ENCODE measurements around the gene NACC1. TPM values are rescaled to one million over a fixed set of nuclear protein-coding genes. Genes with fewer than 3 reads are reported as not detected.

Gene NACC1
- total and polyA plus RNA-seq, 2 of the 13 experiments (the other 11 are each of a cell fraction or from before 2014, with no cell fraction given): 31.8 to 42.3 TPM

DNA sequence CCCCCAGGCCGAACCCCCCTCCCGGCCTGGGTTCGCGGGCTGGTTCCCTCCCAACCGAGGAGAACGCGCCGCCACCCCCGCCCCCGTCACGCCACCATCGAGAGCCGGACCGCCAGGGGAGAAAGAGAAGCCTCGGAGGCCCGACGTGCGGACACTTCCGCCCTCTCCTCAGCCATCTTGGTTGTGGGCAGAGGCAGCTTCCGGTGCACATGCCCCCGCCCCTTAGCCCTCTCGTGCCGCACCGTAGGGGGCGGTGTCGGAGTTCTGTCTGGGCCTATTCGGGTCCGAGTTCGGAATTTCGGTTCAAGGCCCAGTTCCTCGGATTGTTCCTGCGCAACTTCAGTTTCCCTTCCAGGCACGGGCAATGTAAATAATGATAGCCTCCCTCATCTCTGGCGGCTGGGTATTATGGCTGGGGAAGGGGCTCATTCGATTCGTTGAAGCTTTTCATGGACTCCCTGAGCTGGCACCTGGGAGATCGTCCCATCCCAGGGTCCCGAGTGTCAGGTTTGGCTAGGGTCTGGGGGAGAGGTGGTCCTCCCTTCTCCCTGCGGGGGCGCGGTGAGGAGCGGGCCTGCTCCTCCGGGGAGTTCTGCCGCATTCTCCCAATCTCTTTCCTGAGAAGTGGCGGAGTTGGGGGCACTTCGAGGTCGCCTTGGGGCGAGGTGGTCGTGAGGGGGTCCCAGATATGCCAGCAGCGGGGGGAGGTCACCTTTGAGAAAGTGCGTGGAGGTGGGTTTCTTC, 32.3 kb downstream of the NACC1 start, which contains the start of the genes IER2 and STX10 (continued):
- TF ChIP-seq CERS6 (CRISPR knock-in tag; IDR thresholded peaks at IDR 0.05): no peak
- no peak for TF ChIP-seq ARNT2 (CRISPR knock-in tag; IDR thresholded peaks at IDR 0.05; ENCODE audit: low read depth)
- TF ChIP-seq ZNF792 (CRISPR knock-in tag; IDR thresholded peaks at IDR 0.05): peak; percentile 88
- TF ChIP-seq, protein P1, sequence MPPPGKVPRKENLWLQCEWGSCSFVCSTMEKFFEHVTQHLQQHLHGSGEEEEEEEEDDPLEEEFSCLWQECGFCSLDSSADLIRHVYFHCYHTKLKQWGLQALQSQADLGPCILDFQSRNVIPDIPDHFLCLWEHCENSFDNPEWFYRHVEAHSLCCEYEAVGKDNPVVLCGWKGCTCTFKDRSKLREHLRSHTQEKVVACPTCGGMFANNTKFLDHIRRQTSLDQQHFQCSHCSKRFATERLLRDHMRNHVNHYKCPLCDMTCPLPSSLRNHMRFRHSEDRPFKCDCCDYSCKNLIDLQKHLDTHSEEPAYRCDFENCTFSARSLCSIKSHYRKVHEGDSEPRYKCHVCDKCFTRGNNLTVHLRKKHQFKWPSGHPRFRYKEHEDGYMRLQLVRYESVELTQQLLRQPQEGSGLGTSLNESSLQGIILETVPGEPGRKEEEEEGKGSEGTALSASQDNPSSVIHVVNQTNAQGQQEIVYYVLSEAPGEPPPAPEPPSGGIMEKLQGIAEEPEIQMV (CRISPR knock-in tag; IDR thresholded peaks at IDR 0.05; ENCODE audit: low read depth): peak; percentile 54; the same call in 1 of the 2 replicates
- no peak; the same call in 1 of the 2 replicates for TF ChIP-seq SRY (CRISPR knock-in tag; IDR thresholded peaks at IDR 0.05)
- peak; percentile 56 for TF ChIP-seq ZNF414 (CRISPR knock-in tag; IDR thresholded peaks at IDR 0.05)
- peak; percentile 83; the same call in 1 of the 2 replicates for TF ChIP-seq MIER3 (CRISPR knock-in tag; IDR thresholded peaks at IDR 0.05; ENCODE audit: borderline replicate concordance)
- TF ChIP-seq ZNF335 (CRISPR knock-in tag; IDR thresholded peaks at IDR 0.05): peak; percentile 79
- TF ChIP-seq ZNF839 (CRISPR knock-in tag; IDR thresholded peaks at IDR 0.05; ENCODE audit: borderline replicate concordance): no peak; the same call in 1 of the 2 replicates
- TF ChIP-seq ZZZ3 (CRISPR knock-in tag; IDR thresholded peaks at IDR 0.05; ENCODE audit: borderline replicate concordance): peak; percentile 41; the same call in 1 of the 2 replicates
- peak; percentile 73; the same call in 1 of the 2 replicates for TF ChIP-seq ZNF615 (CRISPR knock-in tag; IDR thresholded peaks at IDR 0.05; ENCODE audit: borderline replicate concordance)
- no peak for TF ChIP-seq DZIP1 (CRISPR knock-in tag; IDR thresholded peaks at IDR 0.05)
- no peak for TF ChIP-seq BRCA1 (CRISPR knock-in tag; IDR thresholded peaks at IDR 0.05)
- TF ChIP-seq IRF1 (CRISPR knock-in tag; IDR thresholded peaks at IDR 0.05; ENCODE audit: low read depth): no peak
- TF ChIP-seq THAP11 (CRISPR knock-in tag; IDR thresholded peaks at IDR 0.05): peak; percentile 94
- peak; percentile 43; the same call in 1 of the 2 replicates for TF ChIP-seq DRAP1 (CRISPR knock-in tag; IDR thresholded peaks at IDR 0.05)
- TF ChIP-seq MXD1 (CRISPR knock-in tag; IDR thresholded peaks at IDR 0.05): peak; percentile 18; the same call in 1 of the 2 replicates
- TF ChIP-seq SALL1 (CRISPR knock-in tag; IDR thresholded peaks at IDR 0.05): peak; percentile 93
- TF ChIP-seq SMAD1 (CRISPR knock-in tag; IDR thresholded peaks at IDR 0.05; ENCODE audit: borderline replicate concordance, low read depth): no peak
- TF ChIP-seq KLF11 (CRISPR knock-in tag; IDR thresholded peaks at IDR 0.05): no peak; the same call in 1 of the 2 replicates
- TF ChIP-seq ZIK1 (CRISPR knock-in tag; IDR thresholded peaks at IDR 0.05; ENCODE audit: borderline replicate concordance, low read depth): 0 out of 2 replicates have a peak, but pooled peaks have one; percentile 22
- TF ChIP-seq JUN (CRISPR knock-in tag; IDR thresholded peaks at IDR 0.05): 0 out of 2 replicates have a peak, but pooled peaks have one; percentile 47

Measured in HepG2 (cell line).